ENCODE data around the gene CCNL1.
"Not testable (repeated sequence)": the region's sequence is repeated elsewhere in the genome, so short reads cannot be mapped to it uniquely, and the experiment has no call there.

Gene CCNL1

DNA sequence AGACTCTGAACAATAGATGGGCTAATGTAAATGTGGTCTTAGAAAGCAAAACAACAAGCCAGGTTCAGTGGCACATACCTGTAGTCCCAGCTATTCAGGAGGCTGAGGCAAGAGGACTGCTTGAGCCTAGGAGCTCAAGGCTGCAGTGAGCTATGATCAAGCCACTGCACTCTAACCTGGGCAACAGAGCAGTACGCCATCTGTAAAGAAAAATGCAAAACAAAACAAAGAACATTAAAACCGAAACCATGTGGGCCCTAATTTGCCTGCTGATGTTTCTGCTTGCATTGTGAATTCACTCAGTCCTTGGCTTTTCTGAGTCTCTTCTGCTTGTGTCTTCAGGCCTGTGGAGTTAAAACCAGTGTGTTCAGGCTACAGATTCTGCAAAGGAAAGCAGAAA, 56.7 kb downstream of the CCNL1 start:
- TF ChIP-seq ZNF274 (IDR thresholded peaks at IDR 0.05; ENCODE audit: low read depth, low read length), result no peak
- no peak overlapping the region; the same call in 1 of the 2 replicates for H3K4me3 ChIP-seq (ENCODE audit: low read length)

DNA sequence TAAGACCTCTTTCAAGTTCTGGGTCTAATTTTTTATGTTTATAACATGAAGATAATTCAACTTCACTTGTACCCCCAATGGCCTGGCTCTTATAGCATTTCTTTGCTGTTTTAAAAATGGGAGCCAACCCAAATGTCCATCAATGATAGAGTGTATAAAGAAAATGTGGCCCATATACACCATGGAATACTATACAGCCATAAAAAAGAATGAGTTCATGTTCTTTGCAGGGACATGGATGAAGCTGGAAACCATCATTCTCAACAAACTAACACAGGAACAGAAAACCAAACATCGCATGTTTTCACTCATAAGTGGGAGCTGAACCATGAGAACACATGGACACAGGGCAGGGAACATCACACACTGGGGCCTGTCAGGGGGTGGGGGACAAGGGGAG, 57.4 kb downstream of the CCNL1 start:
- H3K4me3 ChIP-seq (ENCODE audit: low read length), result not testable (repeated sequence)

DNA sequence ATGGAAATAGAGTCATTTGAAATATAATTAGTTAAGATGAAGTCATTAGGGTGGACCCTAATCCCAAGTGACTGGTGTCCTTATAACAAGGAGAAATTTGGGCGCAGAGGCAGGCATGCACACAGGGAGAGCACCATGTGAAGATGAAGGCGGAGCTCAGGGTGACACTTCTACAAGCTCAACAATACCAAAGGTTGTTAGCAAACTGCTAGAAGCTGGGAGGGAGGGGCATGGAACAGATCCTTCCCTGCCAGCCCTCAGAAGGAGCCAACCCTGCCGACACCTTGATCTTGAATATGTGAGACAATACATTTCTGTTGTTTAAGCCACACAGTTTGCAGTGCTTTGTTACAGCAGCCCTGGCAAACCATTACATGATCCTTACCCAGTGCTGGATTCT, 57.8 kb downstream of the CCNL1 start:
- TF ChIP-seq ZNF274 (IDR thresholded peaks at IDR 0.05; ENCODE audit: low read depth, low read length), result no peak
- H3K4me3 ChIP-seq (ENCODE audit: low read length), result no peak overlapping the region

DNA sequence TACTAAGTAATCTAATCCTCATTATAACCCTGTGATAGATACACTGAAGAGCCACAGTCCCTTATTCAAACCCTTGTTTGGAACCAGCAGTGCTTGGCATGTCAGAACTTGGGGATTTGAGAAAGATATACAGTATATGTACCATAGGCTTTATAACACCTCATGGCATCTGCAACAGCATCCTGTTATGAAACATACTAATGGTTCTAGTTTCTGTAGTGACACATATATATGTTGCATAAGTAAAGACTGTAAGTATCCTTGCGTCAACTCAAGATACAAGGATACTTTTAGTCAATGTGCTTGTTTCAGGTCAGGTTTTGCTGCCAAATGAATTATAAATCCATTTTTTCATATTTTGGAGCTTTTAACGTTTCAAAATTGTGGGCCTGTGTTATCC, 58.5 kb downstream of the CCNL1 start:
- TF ChIP-seq ZNF274 (IDR thresholded peaks at IDR 0.05; ENCODE audit: low read depth, low read length), result no peak
- H3K4me3 ChIP-seq (ENCODE audit: low read length), result no peak overlapping the region

DNA sequence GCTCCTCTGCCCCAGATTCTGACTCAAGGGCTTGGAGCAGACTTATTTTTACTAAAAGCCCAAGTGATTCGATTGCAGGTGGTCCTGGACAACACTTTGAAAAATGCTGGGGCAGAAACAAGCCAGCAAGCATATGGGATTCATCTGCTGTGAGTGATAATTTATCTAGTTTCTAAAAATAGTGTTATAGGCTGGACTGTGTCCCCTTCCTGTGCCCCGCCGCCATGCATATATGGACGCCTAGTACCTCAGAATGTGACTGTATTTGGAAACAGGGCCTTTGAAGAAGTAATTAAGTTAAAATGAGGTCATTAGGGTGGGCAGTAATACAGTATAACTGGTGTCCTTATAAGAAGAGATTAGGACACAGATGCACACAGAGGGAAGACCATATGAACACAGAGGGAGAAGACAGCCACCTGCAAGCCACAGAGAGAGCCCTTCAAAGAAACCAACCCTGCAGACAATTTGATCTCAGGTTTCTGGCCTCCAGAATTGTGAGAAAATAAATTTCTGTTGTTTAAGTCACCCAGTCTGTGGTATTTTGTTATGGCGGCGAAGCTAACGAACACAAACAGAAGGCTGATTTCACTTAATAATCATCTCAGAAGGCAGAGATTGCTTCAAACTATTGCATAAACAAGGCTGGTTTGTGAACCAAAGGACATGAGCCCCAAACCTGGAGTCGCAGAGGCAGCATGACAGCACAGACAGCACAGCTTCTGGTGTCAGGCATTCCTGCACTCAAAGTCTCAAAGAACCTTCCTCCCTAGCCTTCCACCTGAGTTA, 59.1 kb downstream of the CCNL1 start:
- TF ChIP-seq ZNF274 (IDR thresholded peaks at IDR 0.05; ENCODE audit: low read depth, low read length), result no peak
- no peak overlapping the region for H3K4me3 ChIP-seq (ENCODE audit: low read length)

DNA sequence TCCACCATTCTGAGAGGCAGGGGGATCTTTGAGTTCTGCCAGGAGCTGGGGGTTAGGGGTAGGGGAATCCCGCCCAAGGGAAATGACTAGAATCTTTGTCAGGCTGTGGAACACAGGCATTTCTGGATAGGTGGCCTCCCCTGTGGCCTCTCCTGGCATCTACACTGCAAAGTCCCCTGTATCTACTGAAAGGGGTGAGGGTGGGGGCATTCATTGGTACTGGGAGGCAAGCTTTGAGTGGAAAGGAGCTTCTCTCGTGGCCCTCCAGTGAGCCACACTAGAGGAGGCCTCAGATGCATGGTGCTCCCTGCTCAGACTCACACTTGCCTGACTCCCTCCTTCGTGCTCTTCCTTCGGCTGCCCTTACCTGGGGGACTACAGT, 59.9 kb downstream of the CCNL1 start:
- H3K4me3 ChIP-seq (ENCODE audit: low read length), result no peak overlapping the region

DNA sequence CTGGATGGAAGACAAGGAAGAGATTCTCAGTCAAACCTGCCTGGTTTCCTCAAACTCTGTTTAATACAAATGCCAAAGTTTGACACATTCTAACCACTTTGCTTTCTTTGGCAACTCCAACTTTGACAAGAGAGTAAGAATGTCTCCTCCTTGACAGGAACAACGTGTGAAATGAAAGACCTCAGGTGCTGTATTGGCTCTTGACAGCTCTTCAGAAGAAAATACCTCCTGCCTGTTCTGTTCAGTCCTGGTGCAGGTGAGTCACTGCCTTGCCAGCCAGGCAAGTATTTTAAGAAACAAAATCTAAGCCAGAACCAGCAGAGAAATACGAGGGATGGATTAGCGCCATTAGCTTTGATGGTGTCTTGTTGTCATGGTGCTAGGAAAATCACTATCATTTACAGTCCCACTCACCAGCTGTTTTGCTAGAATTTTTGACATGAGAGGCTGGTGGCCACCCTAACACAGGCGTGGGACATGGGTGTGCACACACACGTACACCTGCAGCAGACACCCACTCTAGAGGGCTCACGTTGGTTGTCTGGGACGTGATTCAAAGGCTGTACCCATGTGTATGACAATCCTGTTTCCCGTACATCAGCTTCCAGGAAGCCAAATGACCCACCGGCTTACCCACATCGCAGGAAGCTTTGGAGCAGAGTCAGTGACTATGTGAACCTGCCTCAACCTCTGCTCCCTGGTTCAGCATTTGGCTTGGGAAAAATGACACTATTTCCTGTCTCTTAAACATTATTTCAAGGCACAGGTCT, 60.4 kb downstream of the CCNL1 start:
- no peak for TF ChIP-seq ZNF274 (IDR thresholded peaks at IDR 0.05; ENCODE audit: low read depth, low read length)
- H3K4me3 ChIP-seq (ENCODE audit: low read length), result no peak overlapping the region

More for the DNA sequence above, 59.9 kb downstream of the CCNL1 start:
- TF ChIP-seq ZNF274 (IDR thresholded peaks at IDR 0.05; ENCODE audit: low read depth, low read length), result no peak

DNA sequence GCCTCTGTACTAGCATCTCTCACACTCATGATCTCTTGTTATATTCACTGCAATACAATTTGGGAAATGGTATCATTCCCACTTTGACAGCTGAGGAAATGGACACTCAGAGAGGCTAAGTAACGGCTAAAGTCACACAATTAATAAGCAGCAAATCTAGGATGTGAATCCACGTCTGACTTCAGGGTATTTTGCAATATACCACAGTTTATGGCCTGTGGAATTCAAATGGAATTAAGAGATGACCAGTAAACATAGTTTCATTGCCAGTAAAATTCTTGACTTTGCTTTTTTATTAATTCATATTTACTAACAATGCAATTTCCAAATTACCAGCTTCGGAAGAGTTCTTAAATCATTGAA, 61.1 kb downstream of the CCNL1 start:
- no peak overlapping the region for H3K4me3 ChIP-seq (ENCODE audit: low read length)
- no peak for TF ChIP-seq ZNF274 (IDR thresholded peaks at IDR 0.05; ENCODE audit: low read depth, low read length)

DNA sequence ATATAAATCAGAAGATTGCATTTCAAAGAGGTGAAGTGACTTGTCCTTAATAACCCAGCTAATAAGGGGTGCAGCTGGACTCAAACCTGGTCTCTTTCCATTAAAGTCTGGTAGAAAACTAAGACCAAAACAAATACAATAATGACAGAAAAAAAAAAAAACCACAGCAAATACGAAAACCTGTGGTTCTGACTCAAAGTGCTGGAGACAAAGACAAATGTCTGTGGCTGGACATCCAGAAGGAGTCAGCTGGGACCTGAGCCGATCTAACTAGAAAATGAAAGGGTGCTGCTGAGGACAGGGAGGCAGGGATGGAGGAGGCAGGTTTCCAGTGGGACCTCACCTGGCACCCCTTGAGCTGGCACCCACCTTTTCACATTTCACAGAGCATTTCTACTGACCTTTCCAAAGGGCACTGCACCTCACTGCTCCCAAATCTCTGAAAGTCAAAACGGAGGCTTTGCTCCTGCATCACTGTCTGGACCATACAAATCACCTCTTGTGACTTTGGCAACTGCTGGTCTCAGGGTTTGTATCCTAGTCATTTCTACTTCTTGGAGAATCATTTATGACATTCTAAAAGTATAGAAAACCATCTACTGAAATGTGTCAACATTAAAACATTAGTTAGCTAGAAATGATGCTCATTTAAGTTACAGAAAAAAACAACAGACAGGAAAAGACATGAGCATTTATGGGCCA, 61.7 kb downstream of the CCNL1 start:
- no peak for TF ChIP-seq ZNF274 (IDR thresholded peaks at IDR 0.05; ENCODE audit: low read depth, low read length)
- H3K4me3 ChIP-seq (ENCODE audit: low read length), result no peak overlapping the region
